CD4-positive, alpha-beta T cell treated with Interleukin-17A for 1 hour (primary cell): ENCODE measurements around the gene PCDH9.

Source experiments
- DNase-seq: peaks from one replicate; pipeline ENCODE4 v3.0.0-alpha.2; 2020

Gene PCDH9

DNA sequence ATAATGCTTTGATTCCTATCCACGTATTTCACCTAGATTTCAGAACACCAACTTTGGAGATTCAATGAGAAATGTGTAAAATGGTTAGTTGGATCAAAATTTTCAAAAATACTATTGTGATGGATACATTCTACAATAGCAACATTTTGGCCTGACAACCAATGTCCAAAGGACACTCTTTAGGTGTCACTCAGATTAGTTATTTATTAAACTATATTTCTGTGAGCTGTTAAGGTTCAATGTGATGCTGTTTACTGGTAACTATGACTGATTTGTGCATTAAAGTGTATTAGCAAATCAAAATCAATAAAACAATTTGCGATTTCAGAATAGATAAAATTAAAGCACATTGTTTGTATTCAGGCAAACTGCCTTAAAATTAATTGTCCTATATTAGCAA lies 149.8 kb downstream of the PCDH9 start:
- DNase-seq: no peak

DNA sequence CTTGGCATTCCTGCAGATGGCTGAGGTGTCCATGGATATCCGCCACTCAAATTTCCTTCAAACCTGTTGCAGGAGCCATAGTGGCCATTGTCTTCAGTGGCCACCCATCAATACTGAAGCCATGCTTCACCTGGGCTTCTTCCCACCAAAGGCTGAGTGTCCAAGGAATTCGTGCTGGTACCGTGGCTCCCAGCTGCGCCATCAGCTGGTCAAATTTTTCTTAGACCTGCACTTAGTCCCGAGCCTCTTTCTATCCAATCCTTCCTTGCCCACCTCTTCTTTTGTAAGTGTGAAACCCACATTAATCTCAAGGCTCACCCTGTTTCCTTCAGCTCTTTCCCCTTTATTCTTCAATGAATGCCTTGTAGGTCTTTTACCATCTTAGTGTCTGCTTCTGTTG lies 152.1 kb downstream of the PCDH9 start:
- DNase-seq: no peak

DNA sequence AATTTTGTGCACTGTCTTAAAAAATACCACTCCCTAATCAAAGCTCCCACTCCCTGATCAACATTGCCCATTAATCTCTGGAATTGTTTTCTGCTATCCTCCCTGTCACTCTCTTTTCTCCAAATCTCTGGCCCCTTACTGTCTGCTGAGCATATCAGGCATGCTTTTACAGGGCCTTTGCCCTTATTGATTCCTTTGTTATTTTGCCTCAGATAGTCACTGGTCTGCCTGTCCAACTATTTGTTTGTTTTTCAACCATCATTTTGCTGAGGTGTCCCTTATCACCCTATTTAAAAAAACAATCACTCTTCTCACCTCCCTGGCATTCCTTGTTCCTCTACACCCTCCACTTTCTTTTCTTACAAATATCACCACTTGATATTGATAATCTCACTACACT lies 153.0 kb downstream of the PCDH9 start:
- no peak for DNase-seq

DNA sequence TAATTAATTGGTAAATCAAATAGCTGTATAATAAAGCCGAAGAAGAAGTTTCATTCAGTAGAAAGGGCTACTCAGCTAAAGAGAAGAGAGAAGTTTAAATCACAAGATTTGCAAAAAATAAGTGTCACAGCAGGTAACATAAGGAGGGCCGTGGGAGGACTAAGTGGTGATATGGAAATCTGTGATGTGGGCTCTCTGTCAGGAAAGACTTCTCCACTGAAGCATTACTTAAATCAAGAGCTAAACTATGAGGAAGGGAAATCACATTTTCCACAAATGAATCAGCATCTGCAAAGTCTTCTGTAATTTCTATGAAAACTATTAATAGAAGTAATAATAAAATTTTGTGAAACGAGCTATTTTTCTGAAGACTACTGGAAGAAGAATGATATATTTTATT lies 153.8 kb downstream of the PCDH9 start:
- DNase-seq: no peak

DNA sequence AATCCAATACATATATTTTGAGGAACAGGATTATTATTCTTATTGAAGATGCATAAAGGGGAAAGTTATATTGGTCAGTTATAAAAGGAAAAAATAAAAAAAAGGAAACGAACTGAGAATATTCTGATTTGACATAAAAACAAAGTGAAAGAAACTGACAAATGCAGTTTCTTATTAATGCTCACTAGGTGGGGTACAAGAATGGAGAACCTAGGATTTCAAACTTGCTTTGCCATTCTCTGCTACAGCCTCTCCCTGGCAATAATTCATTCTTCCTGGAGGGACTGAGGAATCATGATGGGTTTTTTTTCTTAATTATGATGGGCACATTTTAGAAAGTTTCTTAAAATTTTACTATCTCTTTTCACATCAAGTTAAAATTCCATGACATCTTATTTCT lies 154.9 kb downstream of the PCDH9 start:
- DNase-seq: no peak

DNA sequence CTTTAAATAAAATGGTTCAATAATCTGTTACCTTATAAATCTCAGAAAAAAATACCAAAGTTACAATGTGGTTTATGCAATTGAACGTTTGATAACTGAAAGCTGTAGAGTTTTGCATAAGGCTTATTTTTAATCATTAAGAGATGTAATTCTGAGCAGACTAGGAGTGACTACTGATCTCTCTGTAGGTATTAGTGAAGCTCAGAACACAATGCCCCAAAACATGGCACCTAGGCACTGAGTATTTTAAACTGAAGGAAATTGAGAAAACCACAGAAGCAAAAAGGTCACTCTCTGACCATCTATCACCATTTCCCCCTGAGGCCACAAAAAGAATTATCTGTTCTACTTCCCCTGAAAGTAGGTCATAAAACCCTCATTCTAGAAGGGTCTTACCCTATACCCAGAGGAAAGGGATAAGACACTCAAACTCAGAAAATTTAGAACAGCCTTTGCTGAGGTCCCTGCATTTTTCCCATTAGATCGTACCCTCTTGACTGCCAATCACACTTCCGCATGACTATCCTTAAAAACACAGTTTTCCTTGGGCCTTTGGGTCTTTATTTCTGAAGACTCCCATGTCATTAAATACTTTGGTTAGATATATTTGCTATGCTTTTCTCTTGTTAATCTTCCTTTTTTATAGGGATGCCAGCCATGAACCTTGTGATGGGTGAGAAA lies 158.1 kb downstream of the PCDH9 start:
- no peak for DNase-seq

DNA sequence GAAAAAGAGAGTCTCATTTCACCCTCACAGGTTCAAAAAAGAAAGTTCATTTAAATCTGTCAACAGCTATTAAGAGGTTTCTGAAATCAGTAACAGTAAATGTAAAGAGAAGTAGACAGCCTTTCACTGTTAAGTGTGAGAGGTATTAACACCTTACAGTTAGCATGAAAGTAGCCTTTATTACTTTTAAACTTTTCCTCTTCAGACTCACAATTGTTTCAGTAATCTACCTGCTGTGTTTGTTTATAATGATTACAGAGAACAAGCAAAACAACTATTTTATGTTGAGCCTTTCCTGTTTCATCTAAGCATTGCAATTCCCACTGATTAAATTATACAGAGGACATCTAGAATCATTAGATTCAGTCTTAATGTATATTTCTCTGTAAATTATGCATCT lies 159.8 kb downstream of the PCDH9 start:
- DNase-seq: no peak

DNA sequence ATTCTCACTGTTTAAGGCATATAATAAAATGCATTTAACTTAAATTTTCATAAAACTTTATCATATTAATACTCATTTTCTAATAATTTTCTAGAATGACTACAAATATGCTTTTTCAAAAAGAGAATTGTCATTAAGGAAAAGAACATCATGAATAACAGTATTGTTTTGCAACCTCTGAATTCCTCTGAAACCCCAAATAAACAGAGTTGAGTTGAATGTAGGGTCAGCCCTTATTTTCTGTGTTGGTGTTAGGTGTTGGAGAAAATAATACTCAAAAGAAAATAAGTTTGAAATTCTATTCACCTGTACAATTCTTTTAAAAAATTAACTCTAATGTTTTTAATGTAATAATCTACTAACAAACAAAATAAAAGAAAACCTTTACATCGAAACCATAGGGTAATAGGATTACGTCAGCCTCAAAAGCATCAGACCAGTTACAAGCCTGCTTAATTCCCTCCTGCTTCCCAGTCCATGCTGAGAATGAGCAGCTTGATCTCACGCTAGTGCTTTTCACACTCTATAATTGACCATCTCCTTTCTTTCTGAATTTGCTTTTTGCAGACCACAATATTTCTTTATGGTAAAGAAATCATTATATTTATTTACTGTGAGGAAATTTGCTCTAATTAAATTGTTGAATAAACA lies 160.9 kb downstream of the PCDH9 start:
- DNase-seq: no peak

DNA sequence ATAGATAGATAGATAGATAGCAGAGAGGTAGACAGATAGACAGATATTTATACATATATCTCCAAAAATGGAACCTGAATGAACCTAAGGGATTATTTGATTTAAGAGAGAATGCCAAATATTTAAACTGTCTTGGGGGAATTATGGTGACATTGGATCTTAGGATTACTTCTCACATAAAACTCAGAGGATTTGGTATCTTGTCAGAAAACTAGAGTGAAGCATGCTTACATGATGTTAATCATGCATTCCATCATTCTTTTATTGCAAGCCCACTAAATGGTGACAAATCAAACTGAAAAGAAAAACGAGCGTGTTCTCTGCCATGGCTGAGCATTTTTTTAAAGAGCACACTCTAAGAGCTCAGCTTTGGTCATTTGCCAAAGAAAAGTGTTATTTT lies 165.2 kb downstream of the PCDH9 start:
- no peak for DNase-seq

DNA sequence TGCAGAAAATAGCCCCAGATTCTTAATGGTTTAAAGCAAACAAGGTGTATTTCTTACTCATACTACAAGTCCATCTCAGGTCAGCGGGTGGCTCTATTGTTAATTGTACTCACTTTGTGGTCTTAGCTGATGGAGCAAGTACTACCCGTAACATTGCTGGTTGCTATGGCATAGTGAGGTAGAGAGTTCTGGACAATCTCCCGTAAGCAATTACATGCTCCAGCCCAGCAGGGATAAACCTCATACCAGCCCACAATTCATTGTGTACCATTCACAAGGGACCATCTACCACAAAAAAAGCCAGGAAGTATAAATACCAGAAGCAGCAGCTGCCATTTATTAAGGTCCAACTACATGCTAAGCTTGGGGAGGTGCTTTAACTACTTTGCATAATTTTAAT lies 167.1 kb downstream of the PCDH9 start:
- no peak for DNase-seq

DNA sequence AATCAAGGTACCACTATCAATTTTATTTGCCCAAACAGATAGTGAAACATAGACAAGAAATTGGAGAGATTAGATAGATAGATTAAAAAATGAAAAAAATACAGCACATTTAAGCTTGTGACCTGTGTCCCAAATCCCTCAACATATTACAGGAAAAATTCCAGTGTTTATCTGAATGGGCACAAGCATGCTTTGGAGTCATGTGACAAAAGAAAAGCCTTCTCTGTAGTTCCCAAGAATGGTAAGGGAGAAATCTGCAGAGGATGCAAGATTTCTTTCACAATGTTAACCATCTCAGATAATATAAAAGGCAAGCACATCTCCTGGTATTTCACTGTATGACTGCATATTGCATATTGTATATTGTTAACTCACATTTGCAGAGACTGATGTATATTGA lies 168.0 kb downstream of the PCDH9 start:
- no peak for DNase-seq

DNA sequence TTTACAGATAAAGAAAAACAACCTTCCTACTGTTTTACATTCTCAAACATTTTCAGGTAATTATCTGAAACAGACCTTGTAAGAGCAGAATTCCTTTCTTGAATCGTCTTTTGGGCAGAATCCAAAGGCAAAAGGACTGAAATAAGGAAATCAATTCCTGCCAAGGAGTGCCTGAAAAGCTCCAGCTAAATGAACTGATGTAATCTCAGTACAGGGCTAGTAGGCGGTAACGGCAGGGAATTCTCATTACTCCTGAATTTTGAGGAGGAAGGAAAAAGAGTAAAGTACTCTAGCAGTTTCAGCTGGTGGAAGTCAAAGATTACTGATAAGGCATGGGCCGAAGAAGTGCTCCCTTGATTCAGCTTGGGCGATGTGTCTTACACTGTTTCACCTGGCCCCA lies 168.4 kb downstream of the PCDH9 start:
- no peak for DNase-seq

DNA sequence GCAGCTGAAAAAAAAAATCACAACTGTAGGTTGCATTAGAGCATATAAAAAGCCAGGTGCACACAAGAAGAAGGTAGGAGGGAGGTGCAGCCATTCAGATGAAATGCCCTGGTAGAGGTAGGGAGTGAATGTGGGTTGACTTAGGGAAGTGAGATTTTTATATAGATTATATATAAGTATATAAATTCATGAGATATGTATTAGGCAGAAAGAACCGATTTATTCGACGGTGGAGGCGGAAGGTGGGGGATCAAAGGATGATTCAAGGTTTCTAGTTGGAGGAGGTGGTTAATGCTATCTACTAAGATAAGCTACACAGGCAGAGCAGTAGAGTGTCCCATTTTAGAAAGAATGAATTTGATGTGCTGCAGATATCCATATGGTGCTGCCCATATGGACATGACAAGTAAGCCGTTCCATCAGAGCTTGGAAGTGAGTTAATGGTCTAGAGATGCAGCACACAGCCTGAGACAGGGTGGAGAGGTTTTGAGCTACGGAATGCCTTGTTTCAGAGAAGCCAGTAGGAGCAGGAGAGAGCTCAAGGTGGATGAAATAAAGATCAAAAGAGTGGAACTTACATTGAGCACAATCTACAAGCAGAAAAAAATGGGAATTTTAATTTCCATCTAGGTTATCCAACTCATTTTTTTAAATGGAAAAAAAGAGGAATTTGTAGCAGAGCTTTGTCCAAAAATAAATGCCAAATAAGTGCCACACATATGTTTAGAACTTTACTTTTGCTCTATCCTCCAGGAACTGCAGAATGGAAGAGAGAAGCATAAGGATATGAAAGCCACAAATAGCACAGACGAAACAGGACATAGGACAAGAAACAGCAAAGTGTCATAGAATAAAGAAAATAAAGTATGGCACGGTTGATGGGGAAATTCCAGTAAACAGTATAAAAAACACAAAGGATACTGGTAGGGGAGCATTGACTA lies 177.3 kb downstream of the PCDH9 start:
- DNase-seq: no peak

DNA sequence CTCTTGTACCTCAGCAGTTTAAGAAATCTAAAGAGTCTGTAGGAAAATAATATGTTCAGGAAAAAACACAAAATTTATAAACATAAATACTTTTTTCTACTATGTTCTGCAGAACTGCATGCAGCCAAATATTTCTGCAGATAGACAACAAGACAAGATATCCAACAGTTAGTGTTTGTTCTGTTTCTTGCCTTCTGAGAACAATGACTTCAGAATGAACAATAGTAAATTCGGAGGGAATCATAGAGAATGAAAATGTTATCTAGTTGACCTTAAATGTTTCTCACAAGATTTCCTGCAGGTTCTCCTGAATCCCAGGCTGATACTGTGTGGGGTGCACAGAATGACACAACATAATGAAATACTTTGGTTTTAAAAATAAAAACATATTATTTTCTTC lies 180.4 kb downstream of the PCDH9 start:
- no peak for DNase-seq

DNA sequence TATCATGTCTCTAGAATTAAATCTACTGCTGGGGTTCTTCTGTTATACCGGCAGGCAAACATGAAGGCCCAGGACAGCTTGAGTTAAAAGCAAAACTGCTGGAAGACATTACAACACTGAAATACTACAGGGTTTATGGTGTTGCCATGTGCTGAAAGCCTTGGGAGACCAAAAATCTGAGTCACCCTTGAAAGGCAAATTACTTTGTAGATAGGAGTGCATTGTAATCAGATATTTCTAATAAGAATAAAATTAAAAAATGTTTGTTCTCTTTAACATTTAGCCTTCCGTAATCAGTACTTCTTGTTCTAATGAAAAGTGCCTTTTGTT lies 181.3 kb downstream of the PCDH9 start:
- DNase-seq: no peak

DNA sequence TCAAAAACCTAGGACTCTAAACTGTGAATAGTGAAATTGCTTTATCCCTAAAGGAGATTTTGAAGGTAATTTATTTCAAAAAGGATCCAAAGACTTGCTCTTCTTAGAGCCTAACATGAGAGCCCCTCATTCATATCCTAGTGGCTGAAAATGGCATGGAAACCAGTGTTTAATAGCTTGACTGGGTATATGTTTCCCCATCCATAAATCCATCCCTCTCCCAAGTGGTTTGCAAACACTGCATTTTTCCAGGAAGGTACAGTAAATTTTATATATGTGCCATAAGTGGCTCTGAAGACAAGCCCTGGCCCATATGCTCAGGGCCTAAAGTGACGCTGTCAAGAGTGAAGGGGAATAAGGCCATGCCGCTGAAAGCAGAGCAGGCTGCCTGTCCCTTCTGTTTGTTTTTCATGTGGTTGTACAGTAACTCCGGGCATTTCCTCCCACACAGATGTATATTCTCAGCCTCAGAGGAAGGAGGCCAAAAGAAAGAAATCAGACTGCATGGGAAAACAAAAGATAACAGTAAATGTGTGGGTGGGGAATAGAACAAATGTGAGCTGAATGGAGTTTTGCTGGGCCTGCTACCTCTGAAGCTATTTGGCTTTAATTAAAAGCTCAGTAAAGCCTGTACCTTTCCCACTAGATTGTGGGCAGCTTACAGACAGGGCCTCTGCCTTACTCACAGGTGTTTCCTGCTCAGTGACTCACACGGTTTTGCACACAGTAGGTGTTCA lies 181.9 kb downstream of the PCDH9 start:
- no peak for DNase-seq

DNA sequence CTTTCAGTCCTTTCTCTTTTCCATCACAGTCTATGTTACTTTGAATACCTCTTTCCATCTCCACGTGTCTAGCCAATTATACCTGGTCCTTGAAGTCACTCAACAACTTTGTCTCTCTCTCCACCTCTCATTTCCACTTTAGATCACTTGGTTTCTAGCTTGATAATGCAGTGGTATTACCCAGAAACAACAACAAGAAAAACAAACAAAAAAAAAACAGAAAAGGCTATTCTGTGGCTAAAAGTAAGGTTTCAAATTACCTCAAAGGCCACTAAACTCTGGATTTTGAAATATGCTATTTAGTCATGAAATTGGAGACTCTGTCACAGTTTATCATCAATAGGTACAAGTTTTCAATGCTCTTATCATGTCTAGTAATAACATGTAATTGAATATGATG lies 184.8 kb downstream of the PCDH9 start:
- no peak for DNase-seq

DNA sequence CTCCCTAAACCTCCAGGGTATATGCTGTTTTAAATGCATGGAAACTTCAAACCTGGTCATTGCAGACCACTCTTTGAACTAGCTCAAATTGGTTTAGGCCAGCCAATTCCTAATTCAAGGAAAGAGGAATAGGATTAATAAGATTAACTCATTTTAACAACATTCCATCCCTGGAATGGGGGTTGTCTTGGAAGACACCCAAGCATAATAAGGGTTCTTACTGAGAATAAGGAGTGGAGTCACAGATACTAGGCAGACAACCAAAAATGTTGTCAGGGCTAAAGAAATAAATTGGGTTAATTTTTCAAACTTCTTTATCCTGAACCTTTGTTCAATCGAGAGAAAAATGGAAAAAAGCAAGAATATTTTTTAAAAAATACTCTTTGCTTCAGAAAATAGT lies 186.2 kb downstream of the PCDH9 start:
- no peak for DNase-seq

DNA sequence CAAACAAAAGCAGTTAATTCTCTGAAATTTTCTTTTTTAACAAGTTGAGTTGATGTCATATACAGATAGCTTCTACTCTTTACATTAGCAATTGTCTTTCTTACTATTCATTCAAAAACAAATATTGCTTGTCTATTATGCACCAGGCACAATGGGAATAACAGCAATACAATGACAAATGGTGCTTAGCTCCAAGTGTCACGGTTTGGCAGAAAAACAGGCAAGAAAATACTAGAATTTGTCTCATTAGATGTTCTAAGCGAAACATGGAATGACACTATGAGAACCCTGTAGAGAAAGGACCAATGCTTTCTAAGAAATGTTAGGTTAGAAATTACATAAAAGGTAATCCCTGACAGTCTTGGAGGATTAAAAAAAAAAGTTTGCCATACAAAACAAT lies 187.6 kb downstream of the PCDH9 start:
- no peak for DNase-seq

DNA sequence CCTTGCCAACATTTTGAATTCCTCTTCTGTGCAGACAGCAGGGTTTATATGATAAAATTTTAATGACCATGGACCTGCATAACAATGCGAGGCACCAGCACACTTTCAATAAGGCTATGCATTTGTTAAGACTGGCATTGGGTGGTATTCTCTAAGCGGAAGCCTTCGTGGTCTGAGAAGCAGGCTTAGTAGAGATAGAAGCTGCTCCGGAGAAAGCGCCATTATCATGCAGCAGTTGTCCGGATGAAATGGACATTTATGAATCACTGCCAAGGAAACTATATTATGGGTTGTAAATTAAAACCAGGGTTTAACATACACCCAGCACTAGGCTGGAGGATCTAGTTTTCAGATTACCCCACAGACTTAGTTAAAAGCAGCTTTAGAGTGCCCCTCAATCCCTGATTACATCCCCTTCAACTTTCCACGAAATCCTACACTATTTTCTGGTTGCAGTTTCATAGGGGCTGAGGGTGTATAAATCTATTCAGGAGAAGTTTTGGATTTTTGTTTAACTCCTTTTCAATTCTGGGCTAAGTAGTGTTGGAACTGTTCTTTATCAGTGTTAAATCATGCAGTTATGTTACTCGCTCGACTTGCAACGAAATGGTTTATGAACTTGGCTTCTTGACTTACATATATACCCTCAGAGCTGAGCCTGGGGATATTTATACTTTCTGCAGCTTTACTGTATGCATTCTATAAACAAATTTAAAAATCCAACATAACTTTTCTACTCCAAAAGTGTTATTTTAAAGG lies 193.3 kb downstream of the PCDH9 start:
- no peak for DNase-seq

DNA sequence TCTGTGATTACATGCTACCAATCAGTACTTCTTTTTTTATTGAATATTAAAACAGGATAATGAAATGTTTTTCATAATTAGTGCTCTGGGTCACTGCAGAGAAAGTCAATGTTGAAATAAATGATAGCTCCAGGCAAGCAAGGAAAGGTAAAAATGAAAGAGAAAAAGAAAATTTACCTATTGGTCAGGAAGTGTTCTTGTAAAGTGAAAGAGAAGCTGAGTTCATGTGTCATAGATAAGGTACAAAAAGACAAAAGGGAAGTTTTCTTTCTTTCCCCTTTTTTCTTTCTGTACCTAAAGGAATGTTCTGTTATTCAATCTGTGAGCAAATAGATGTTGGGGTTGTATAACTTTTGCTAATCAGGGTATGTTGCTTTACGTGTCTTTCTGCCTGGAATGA lies 197.0 kb downstream of the PCDH9 start:
- no peak for DNase-seq

DNA sequence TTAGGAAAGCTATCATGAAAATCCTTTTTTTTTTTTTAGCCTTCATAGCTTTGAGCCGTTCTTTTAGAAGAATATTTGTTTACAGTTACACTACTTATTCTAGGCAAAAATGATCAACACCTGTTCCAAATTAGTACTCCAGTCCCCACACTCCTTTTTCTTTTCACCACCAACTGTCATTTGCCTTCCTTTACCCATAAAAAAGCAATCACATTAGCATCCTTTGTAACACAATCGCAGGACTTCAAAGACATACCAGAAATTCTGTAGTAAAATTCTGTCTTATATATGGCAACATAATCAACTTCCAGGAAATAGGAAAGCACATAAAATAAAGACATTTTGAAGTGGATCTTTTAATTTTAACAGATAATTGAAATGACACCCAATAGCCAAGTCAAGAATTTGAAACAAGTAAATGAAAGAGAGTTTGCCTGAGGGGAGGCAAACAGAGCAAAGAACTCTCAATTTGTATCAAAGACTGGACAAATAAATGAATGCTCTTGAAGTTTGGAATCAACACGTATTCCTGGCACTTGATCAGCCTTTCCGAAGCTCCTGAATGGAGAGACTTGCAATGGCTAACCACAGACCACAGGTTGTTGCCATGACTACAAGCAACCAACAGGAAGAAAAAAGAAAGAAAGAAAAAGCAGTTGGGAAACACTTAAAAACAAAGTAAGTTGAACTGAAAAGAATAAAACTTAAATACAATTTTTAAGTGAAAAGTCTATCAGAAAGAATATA lies 206.8 kb downstream of the PCDH9 start:
- no peak for DNase-seq
